Mammary epithelial cell (primary cell): ENCODE measurements around the gene MSANTD1.

Experiments
- EZH2 ChIP-seq: IDR thresholded peaks from 2 replicates; pipeline ENCODE4 v1.6.1; 2012; ENCODE audit warnings: low read length, inconsistent platforms, borderline replicate concordance
- TF ChIP-seq, protein P1 (sequence below), 2 donors: IDR thresholded peaks in 1 of 2; conservative IDR thresholded peaks in 1 of 2; 2 replicates each; pipeline ENCODE4 v1.5.1; 2011 to 2012; ENCODE audit warnings: inconsistent platforms in 2 of 2, low read length in 2 of 2, mild to moderate bottlenecking in 2 of 2, control low read depth in 1 of 2, low read depth in 1 of 2; ENCODE audit not compliant: insufficient read depth in 1 of 2; ENCODE audit errors: extremely low read depth in 1 of 2

DNA sequence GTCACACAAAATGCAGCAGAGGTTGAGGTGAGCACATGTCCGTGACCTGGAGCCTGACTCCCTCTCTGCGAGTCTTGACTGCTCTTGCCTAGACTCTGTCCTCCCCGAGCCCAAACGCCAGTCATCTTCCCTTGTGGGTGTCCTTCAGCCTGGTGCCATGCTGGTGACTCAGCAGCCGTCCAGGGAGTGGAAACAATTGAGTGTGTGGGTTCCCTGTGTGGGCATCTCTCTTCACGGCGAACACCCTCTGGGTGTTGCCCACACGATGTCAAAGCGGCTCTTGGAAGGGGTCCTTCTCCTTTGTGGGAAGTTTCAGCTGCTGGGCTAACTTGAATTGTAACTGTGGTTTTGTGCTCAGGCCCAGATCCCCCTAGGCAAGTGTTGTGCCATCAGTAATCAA lies 17.5 kb upstream of the MSANTD1 start:
- TF ChIP-seq, protein P1, sequence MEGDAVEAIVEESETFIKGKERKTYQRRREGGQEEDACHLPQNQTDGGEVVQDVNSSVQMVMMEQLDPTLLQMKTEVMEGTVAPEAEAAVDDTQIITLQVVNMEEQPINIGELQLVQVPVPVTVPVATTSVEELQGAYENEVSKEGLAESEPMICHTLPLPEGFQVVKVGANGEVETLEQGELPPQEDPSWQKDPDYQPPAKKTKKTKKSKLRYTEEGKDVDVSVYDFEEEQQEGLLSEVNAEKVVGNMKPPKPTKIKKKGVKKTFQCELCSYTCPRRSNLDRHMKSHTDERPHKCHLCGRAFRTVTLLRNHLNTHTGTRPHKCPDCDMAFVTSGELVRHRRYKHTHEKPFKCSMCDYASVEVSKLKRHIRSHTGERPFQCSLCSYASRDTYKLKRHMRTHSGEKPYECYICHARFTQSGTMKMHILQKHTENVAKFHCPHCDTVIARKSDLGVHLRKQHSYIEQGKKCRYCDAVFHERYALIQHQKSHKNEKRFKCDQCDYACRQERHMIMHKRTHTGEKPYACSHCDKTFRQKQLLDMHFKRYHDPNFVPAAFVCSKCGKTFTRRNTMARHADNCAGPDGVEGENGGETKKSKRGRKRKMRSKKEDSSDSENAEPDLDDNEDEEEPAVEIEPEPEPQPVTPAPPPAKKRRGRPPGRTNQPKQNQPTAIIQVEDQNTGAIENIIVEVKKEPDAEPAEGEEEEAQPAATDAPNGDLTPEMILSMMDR (conservative IDR thresholded peaks at IDR 0.05 in 1 of 2, IDR thresholded peaks at IDR 0.05 in 1 of 2; ENCODE audit: extremely low read depth in 1 of 2, insufficient read depth in 1 of 2, low read depth in 1 of 2, low read length in 2 of 2), result no peak
- no peak for TF ChIP-seq EZH2
